GM12878 (cell line): ENCODE results near the gene PAN3. TPM values are rescaled to one million over a fixed set of nuclear protein-coding genes. Genes with fewer than 3 reads are reported as not detected.

Experiments
- ATAC-seq: fragments of 200-7000 bp; cut with Tn5 transposase; 3 replicates; pipeline ENCODE4 v1.9.1; 2020; ENCODE audit warnings: mild to moderate bottlenecking, moderate library complexity
- BruUV-seq: library from RNA; stranded (reverse); fragments of 400-500 nt; replicated peaks from 2 replicates; lab custom pipeline; 2021; lab: Mats Ljungman, UMichigan
- CTCF ChIA-PET: fragments of 300-600 bp; sonication (Branson Sonifier 250); formaldehyde crosslinking; extraction: SDS; loops from one replicate; lab custom pipeline; 2021; ENCODE audit warnings: inconsistent platforms; lab: Yijun Ruan, JAX
- POLR2A ChIA-PET: fragments of 350-600 bp; formaldehyde crosslinking; extraction: SDS; loops from one replicate; lab custom pipeline; 2021; ENCODE audit warnings: inconsistent platforms; lab: Charles Lee
- RAD21 ChIA-PET: fragments of 300-600 bp; sonication (Branson Sonifier 250); formaldehyde crosslinking; loops from one replicate; lab custom pipeline; 2023; ENCODE audit warnings: antibody characterized with exemption; ENCODE audit not compliant: unreplicated experiment; lab: Charles Lee
- SMC1A ChIA-PET: fragments of 300-600 bp; sonication (Branson Sonifier 250); formaldehyde crosslinking; loops from one replicate; lab custom pipeline; 2023; ENCODE audit not compliant: unreplicated experiment, uncharacterized antibody; lab: Charles Lee
- DNase-seq: peaks from one replicate; pipeline ENCODE4 v3.0.0-alpha.2; 2011; ENCODE audit warnings: low read depth, low spot score
- FAIRE-seq: peaks from 3 replicates; lab custom pipeline; 2011; peaks lifted over from hg19 to GRCh38; lab: Jason Lieb, UNC
- H2AFZ ChIP-seq: 2 replicates; pipeline ENCODE4 v1.6.0; 2011; ENCODE audit warnings: low read depth, low read length, control low read depth; ENCODE audit not compliant: control insufficient read depth
- H3K27ac ChIP-seq: 2 replicates; pipeline ENCODE4 v1.5.1; 2011; ENCODE audit warnings: control low read depth; ENCODE audit not compliant: control insufficient read depth, insufficient read depth
- H3K27me3 ChIP-seq, 2 experiments: replicated peaks in 1 of 2; 2 replicates each; pipeline versions ENCODE4 v1.6.0 to v1.6.1; 2011; ENCODE audit warnings: low read length in 1 of 2; ENCODE audit not compliant: control insufficient read depth in 2 of 2, insufficient read depth in 2 of 2
- H3K36me3 ChIP-seq, 2 experiments: 2 replicates each; pipeline ENCODE4 v1.5.1; 2011; ENCODE audit warnings: low read length in 1 of 2; ENCODE audit not compliant: control insufficient read depth in 2 of 2, insufficient read depth in 2 of 2
- H3K4me1 ChIP-seq: 2 replicates; pipeline ENCODE4 v1.6.1; 2011; ENCODE audit warnings: mild to moderate bottlenecking, low read length, moderate library complexity, mixed read lengths; ENCODE audit not compliant: control insufficient read depth, insufficient read depth
- H3K4me2 ChIP-seq: 2 replicates; pipeline ENCODE4 v1.6.0; 2011; ENCODE audit warnings: control low read depth; ENCODE audit not compliant: control insufficient read depth, insufficient read depth
- H3K4me3 ChIP-seq: fragments of 200-600 bp; sonication (generic); 2 replicates; pipeline ENCODE4 v1.5.1; 2016
- H3K79me2 ChIP-seq: 2 replicates; pipeline ENCODE4 v1.6.0; 2011; ENCODE audit warnings: low read length; ENCODE audit not compliant: control insufficient read depth, insufficient read depth
- H3K9ac ChIP-seq: 2 replicates; pipeline ENCODE4 v1.8.0; 2011; ENCODE audit warnings: low read length, control low read depth, mixed read lengths; ENCODE audit not compliant: control insufficient read depth, insufficient read depth
- H3K9me3 ChIP-seq: replicated peaks from 3 replicates; pipeline ENCODE4 v1.5.1; 2011; ENCODE audit warnings: mild to moderate bottlenecking, low read length; ENCODE audit not compliant: control insufficient read depth, insufficient read depth
- H4K20me1 ChIP-seq: 2 replicates; pipeline ENCODE4 v1.6.0; 2011; ENCODE audit not compliant: control insufficient read depth, insufficient read depth
- ATF3 ChIP-seq: IDR thresholded peaks from 2 replicates; pipeline ENCODE4 v1.6.1; 2011; ENCODE audit warnings: low read depth, mild to moderate bottlenecking, low read length, moderate library complexity, borderline replicate concordance; ENCODE audit errors: extremely low read depth
- ATF7 ChIP-seq: fragments of 450-650 bp; IDR thresholded peaks from 2 replicates; pipeline ENCODE4 v1.6.1; 2016; ENCODE audit warnings: low read depth, mild to moderate bottlenecking
- NFYA ChIP-seq: IDR thresholded peaks from 2 replicates; pipeline ENCODE4 v1.6.1; 2011; ENCODE audit warnings: low read depth, mild to moderate bottlenecking, low read length, improper control_type of control experiment, borderline replicate concordance
- USF2 ChIP-seq: IDR thresholded peaks from 2 replicates; pipeline ENCODE4 v1.6.1; 2011; ENCODE audit warnings: low read depth, low read length, improper control_type of control experiment, borderline replicate concordance
- WGBS: methylation state at CpG from one replicate; pipeline ENCODE4 v1.1.6; 2016; ENCODE audit warnings: low lambda C conversion rate; ENCODE audit not compliant: insufficient replicate concordance, insufficient coverage; ENCODE audit errors: missing lambda C conversion rate; 5-methylcytosine and 5-hydroxymethylcytosine counted together
- in situ Hi-C: fragments of 300-500 bp; cut with MboI; formaldehyde crosslinking; loops from 9 replicates; pipeline ENCODE4 v1.14.3; 2018; ENCODE audit warnings: mixed read lengths
- intact Hi-C: fragments of 100-400 bp; cut with micrococcal nuclease; formaldehyde crosslinking; loops from one replicate; pipeline ENCODE4 v1.14.2; 2022; ENCODE audit not compliant: unreplicated experiment
- polyA plus RNA-seq, 11 experiments: library from polyadenylated mRNA; depleted of rRNA in 4 of 11; unstranded in 6 of 11; stranded (reverse) in 5 of 11; fragments of >200 nt; fragmentation: Nextera tagmentation in 4 of 11; fragmentation: Illumina TruSeq in 1 of 11; extraction: Ambion mirVana in 4 of 11; extraction: Trizol in 1 of 11; gene quantifications; 1 replicate in 1 of 11; 2 replicates in 10 of 11; pipeline versions ENCODE4 v1.2.1 to v1.2.3, GENCODE V29; 2011 to 2016; ENCODE audit warnings: inconsistent platforms in 2 of 11, missing spikeins in 2 of 11, low read depth in 1 of 11
- total RNA-seq, 4 experiments: library from RNA; depleted of rRNA in 3 of 4; stranded (reverse); fragments of >200 nt in 3 of 4; fragmentation: Illumina TruSeq in 1 of 4; extraction: Trizol in 1 of 4; gene quantifications; 2 replicates each; pipeline versions ENCODE4 v1.2.1 to v1.2.3, GENCODE V29; 2013 to 2021

Gene PAN3
- total and polyA plus RNA-seq, 10 of the 15 experiments (the other 5 are each of a cell fraction or from before 2014, with no cell fraction given): 13.0 to 33.3 (median 19.9) TPM

- H3K36me3 ChIP-seq: no peaks in the 10 kb centered on the region
- H3K9ac ChIP-seq: no peak overlapping the region
- WGBS: 71% methylated on average over 11 of the region's 11 CpGs
- H3K4me1 ChIP-seq: no peaks in the 10 kb centered on the region
- DNase-seq (no peak), ATAC-seq (no peak), FAIRE-seq (no peak)
- POLR2A ChIA-PET: no interaction called here
- H3K27me3 ChIP-seq: no peaks in the 10 kb centered on the region
- no peak overlapping the region for H2AFZ ChIP-seq
- no TSS peak for BruUV-seq
- no peak overlapping the region for H3K4me2 ChIP-seq
- TF ChIP-seq ATF3 (no peak), ATF7 (no peak), NFYA (no peak), USF2 (no peak)
- H3K4me3 ChIP-seq: no peak overlapping the region
- no peak overlapping the region for H3K27ac ChIP-seq
- CTCF ChIA-PET: interaction anchor here (1.1 to 1.5 kb wide), 2 partner anchors 316 to 474 kb away, joined by 3 to 4 read pairs; no protein-coding TSS in a partner anchor
- H3K79me2 ChIP-seq: no peaks in the 10 kb centered on the region
- no peaks in the 10 kb centered on the region for H4K20me1 ChIP-seq
- intact Hi-C loops (loop anchor here (5.0 to 10.0 kb wide), 3 partner anchors 111 to 336 kb away; partner anchors contain the start of gene POMP), in situ Hi-C loops (loop anchor here (5.0 to 25.0 kb wide), 3 partner anchors 316 to 1041 kb away; no protein-coding TSS in a partner anchor)
- H3K9me3 ChIP-seq: no peaks in the 10 kb centered on the region
- RAD21 ChIA-PET: no interaction called here
- SMC1A ChIA-PET: interaction anchor here (0.6 kb wide), 1 partner anchor 133 kb away, joined by 3 read pairs; no protein-coding TSS in a partner anchor
Observed at GRCh38 chr13:28320884-28321574, 182.7 kb downstream of the PAN3 start.
